Endothelial cell of umbilical vein (primary cell): Measurements from ENCODE around the gene SLC16A11. TPM values are rescaled to one million over a fixed set of nuclear protein-coding genes. Genes with fewer than 3 reads are reported as not detected.

ENCODE experiments used
- BruUV-seq: library from RNA; stranded (reverse); fragments of 400-500 nt; replicated peaks from 2 replicates; lab custom pipeline; 2021; lab: Mats Ljungman, UMichigan
- CTCF ChIA-PET: fragments of 300-600, 350-600 bp; sonication (Branson Sonifier 250); formaldehyde crosslinking; loops from one replicate; lab custom pipeline; 2021; ENCODE audit warnings: antibody characterized with exemption, inconsistent platforms; lab: Charles Lee
- POLR2A ChIA-PET: fragments of 300-600, 350-600 bp; sonication (Branson Sonifier 250); formaldehyde crosslinking; loops from one replicate; lab custom pipeline; 2021; ENCODE audit warnings: antibody characterized with exemption, inconsistent platforms; lab: Charles Lee
- DNase-seq: peaks from one replicate; pipeline ENCODE4 v3.0.0-alpha.2; 2011; ENCODE audit warnings: low read depth, low spot score
- FAIRE-seq: peaks from 2 replicates; lab custom pipeline; 2011; peaks lifted over from hg19 to GRCh38; lab: Jason Lieb, UNC
- H2AFZ ChIP-seq: 2 replicates; pipeline ENCODE4 v1.6.0; 2012; ENCODE audit warnings: low read depth, low read length, control low read depth, inconsistent platforms
- H3K27ac ChIP-seq: 2 replicates; pipeline ENCODE4 v1.5.1; 2011; ENCODE audit warnings: low read depth, mild to moderate bottlenecking, control low read depth, low read length, moderate library complexity; ENCODE audit not compliant: insufficient read depth
- H3K27me3 ChIP-seq, 2 experiments: 2 replicates each; pipeline versions ENCODE4 v1.6.0 to v1.6.1; 2011; ENCODE audit warnings: low read length in 2 of 2, mixed read lengths in 1 of 2; ENCODE audit not compliant: control insufficient read depth in 2 of 2, insufficient read depth in 2 of 2
- H3K36me3 ChIP-seq, 2 experiments: 2 replicates in 1 of 2; 3 replicates in 1 of 2; pipeline ENCODE4 v1.5.1; 2011; ENCODE audit warnings: low read length in 2 of 2, mild to moderate bottlenecking in 1 of 2, moderate library complexity in 1 of 2; ENCODE audit not compliant: control insufficient read depth in 2 of 2, insufficient read depth in 2 of 2; ENCODE audit errors: extremely low read depth in 1 of 2
- H3K4me1 ChIP-seq: 3 replicates; pipeline ENCODE4 v1.5.1; 2011; ENCODE audit warnings: mild to moderate bottlenecking, low read length; ENCODE audit not compliant: control insufficient read depth, insufficient read depth; ENCODE audit errors: extremely low read depth
- H3K4me2 ChIP-seq: 2 replicates; pipeline ENCODE4 v1.6.1; 2011; ENCODE audit warnings: low read length, control low read depth, mixed read lengths; ENCODE audit not compliant: insufficient read depth
- H3K4me3 ChIP-seq, 3 experiments: fragments of 200-600 bp in 1 of 3; sonication (generic), shearing (Covaris generic) in 1 of 3; replicated peaks in 1 of 3; 2 replicates each; pipeline ENCODE4 v1.5.1; 2011 to 2016; ENCODE audit warnings: control low read depth in 3 of 3, low read length in 3 of 3, mild to moderate bottlenecking in 2 of 3, inconsistent platforms in 1 of 3, low read depth in 1 of 3, moderate library complexity in 1 of 3; ENCODE audit not compliant: insufficient read depth in 1 of 3
- H3K79me2 ChIP-seq: 2 replicates; pipeline ENCODE4 v1.6.0; 2012; ENCODE audit warnings: low read length, inconsistent platforms; ENCODE audit not compliant: control insufficient read depth, insufficient read depth
- H3K9ac ChIP-seq: replicated peaks from 2 replicates; pipeline ENCODE3; 2011; ENCODE audit warnings: low read length, control low read depth; ENCODE audit not compliant: insufficient read depth; ENCODE audit errors: extremely low read depth
- H3K9me1 ChIP-seq: replicated peaks from 3 replicates; pipeline ENCODE4 v1.6.0; 2011; ENCODE audit warnings: mild to moderate bottlenecking, low read length; ENCODE audit not compliant: control insufficient read depth, insufficient read depth; ENCODE audit errors: extremely low read depth
- H3K9me3 ChIP-seq: replicated peaks from 2 replicates; pipeline ENCODE4 v1.5.1; 2012; ENCODE audit warnings: low read length, inconsistent platforms; ENCODE audit not compliant: control insufficient read depth, insufficient read depth
- H4K20me1 ChIP-seq: replicated peaks from 2 replicates; pipeline ENCODE3; 2011; ENCODE audit warnings: mild to moderate bottlenecking, low read length; ENCODE audit not compliant: control insufficient read depth, insufficient read depth; ENCODE audit errors: extremely low read depth
- CTCF ChIP-seq, 2 donors: IDR thresholded peaks; 1 replicate in 1 of 2; 2 replicates in 1 of 2; pipeline ENCODE4 v1.5.1; 2011; ENCODE audit warnings: low read length in 2 of 2, mild to moderate bottlenecking in 2 of 2, moderate library complexity in 2 of 2, control low read depth in 1 of 2, inconsistent platforms in 1 of 2, low read depth in 1 of 2; ENCODE audit not compliant: insufficient read depth in 1 of 2; ENCODE audit errors: extremely low read depth in 1 of 2
- EZH2 ChIP-seq: IDR thresholded peaks from 2 replicates; pipeline ENCODE4 v1.6.1; 2012; ENCODE audit warnings: borderline replicate concordance, low read depth, mild to moderate bottlenecking, moderate library complexity, low read length, inconsistent platforms; ENCODE audit not compliant: severe bottlenecking
- FOS ChIP-seq: IDR thresholded peaks from 2 replicates; pipeline ENCODE4 v1.6.1; 2011; ENCODE audit warnings: mild to moderate bottlenecking, low read length, moderate library complexity, borderline replicate concordance; ENCODE audit not compliant: insufficient read depth
- JUN ChIP-seq: IDR thresholded peaks from 2 replicates; pipeline ENCODE4 v1.6.1; 2011; ENCODE audit warnings: borderline replicate concordance, low read depth; ENCODE audit not compliant: insufficient read length, insufficient read depth
- MAX ChIP-seq: IDR thresholded peaks from 2 replicates; pipeline ENCODE4 v1.6.1; 2011; ENCODE audit not compliant: insufficient read depth, insufficient read length
- POLR2A ChIP-seq: IDR thresholded peaks from 2 replicates; pipeline ENCODE4 v1.6.1; 2012; ENCODE audit warnings: low read depth, mild to moderate bottlenecking, control low read depth, low read length
- POLR2AphosphoS5 ChIP-seq: IDR thresholded peaks from 2 replicates; pipeline ENCODE4 v1.6.1; 2012; ENCODE audit warnings: low read depth, mild to moderate bottlenecking, control low read depth, low read length, moderate library complexity; ENCODE audit not compliant: insufficient read depth
- dilution Hi-C: fragments of 300-500 bp; cut with MboI; formaldehyde crosslinking; loops from one replicate; pipeline ENCODE4 v1.15.0; 2019; ENCODE audit warnings: low sequenced_read_pairs; ENCODE audit not compliant: extremely low pct_ligation_motif_present
- intact Hi-C: fragments of 100-400 bp; cut with micrococcal nuclease; formaldehyde crosslinking; loops from one replicate; pipeline ENCODE4 v1.10.0; 2022
- polyA plus RNA-seq, 4 experiments: library from polyadenylated mRNA; depleted of rRNA in 3 of 4; stranded (reverse) in 3 of 4; unstranded in 1 of 4; fragments of >200 nt; gene quantifications; 2 replicates each; pipeline versions ENCODE4 v1.2.1 to v1.2.3, GENCODE V29; 2011 to 2012; ENCODE audit warnings: missing spikeins in 1 of 4
- total RNA-seq: library from RNA; stranded (reverse); gene quantifications from 2 replicates; pipeline ENCODE4 v1.2.3, GENCODE V29; 2021

Gene SLC16A11
- total and polyA plus RNA-seq, 2 donors (not counting 3 experiments of a cell fraction or from before 2014, with no cell fraction given): 0.95 to 1.4 TPM

GRCh38 chr17:7077911-7078546 lies 34.1 kb upstream of the SLC16A11 start:
- H3K9ac ChIP-seq: no peak overlapping the region
- no peaks in the 10 kb centered on the region for H3K36me3 ChIP-seq
- no peaks in the 10 kb centered on the region for H3K4me1 ChIP-seq
- POLR2A ChIA-PET: no interaction called here
- FAIRE-seq: no peak
- H3K79me2 ChIP-seq: no peaks in the 10 kb centered on the region
- no peaks in the 10 kb centered on the region for H4K20me1 ChIP-seq
- H3K27ac ChIP-seq: no peak overlapping the region
- H2AFZ ChIP-seq: no peak overlapping the region
- no peak overlapping the region for H3K4me2 ChIP-seq
- no peaks in the 10 kb centered on the region for H3K9me3 ChIP-seq
- H3K9me1 ChIP-seq: no peaks in the 10 kb centered on the region
- dilution Hi-C loops: no loop called here
- TF ChIP-seq FOS: no peak
- TF ChIP-seq MAX: no peak
- no peak for TF ChIP-seq JUN
- TF ChIP-seq EZH2: no peak
- no peak for TF ChIP-seq CTCF (IDR thresholded peaks at IDR 0.05; ENCODE audit: extremely low read depth in 1 of 2, insufficient read depth in 1 of 2, low read depth in 1 of 2, low read length in 2 of 2)
- no peak for TF ChIP-seq POLR2A
- no peak for TF ChIP-seq POLR2AphosphoS5
- no peak for DNase-seq
- no peak overlapping the region for H3K4me3 ChIP-seq
- intact Hi-C loops: no loop called here
- no peaks in the 10 kb centered on the region for H3K27me3 ChIP-seq
- no TSS peak for BruUV-seq
- CTCF ChIA-PET: interaction anchor here (1.1 kb wide), 2 partner anchors 9 to 11 kb away, joined by 3 read pairs; no protein-coding TSS in a partner anchor
